GM19351 (cell line): ENCODE data around the gene IPO7.

Source experiments
- ATAC-seq: cut with Tn5 transposase; IDR thresholded peaks from one replicate; pipeline ENCODE4 v1.9.1; 2021; ENCODE audit warnings: mild to moderate bottlenecking, moderate library complexity; ENCODE audit not compliant: unreplicated experiment

The IPO7 gene

GRCh38 chr11:9489080-9489765, 104.8 kb downstream of the IPO7 start:
- ATAC-seq: no peak

GRCh38 chr11:9490376-9490775, 105.9 kb downstream of the IPO7 start:
- ATAC-seq: no peak

- no peak for ATAC-seq
These were observed 109.0 kb downstream of the IPO7 start for GRCh38 chr11:9493492-9493891.

DNA sequence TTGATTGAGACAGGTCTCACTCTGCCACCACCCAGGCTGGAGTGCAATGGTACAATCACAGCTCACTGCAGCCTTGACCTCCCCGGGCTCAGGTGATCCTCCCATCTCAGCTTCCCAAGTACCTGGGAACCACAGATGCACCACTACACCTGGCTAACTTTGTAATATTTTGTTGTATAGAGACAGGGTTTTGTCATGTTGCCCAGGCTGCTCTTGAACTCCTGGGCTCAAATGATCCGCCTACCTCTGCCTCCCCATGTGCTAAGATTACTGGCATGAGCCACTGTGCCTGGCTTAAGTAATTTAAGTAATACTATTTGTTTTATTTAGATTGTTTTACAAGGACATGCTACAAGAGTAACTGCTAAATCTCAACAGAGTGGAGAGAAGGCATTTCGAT, 109.9 kb downstream of the IPO7 start:
- no peak for ATAC-seq

DNA sequence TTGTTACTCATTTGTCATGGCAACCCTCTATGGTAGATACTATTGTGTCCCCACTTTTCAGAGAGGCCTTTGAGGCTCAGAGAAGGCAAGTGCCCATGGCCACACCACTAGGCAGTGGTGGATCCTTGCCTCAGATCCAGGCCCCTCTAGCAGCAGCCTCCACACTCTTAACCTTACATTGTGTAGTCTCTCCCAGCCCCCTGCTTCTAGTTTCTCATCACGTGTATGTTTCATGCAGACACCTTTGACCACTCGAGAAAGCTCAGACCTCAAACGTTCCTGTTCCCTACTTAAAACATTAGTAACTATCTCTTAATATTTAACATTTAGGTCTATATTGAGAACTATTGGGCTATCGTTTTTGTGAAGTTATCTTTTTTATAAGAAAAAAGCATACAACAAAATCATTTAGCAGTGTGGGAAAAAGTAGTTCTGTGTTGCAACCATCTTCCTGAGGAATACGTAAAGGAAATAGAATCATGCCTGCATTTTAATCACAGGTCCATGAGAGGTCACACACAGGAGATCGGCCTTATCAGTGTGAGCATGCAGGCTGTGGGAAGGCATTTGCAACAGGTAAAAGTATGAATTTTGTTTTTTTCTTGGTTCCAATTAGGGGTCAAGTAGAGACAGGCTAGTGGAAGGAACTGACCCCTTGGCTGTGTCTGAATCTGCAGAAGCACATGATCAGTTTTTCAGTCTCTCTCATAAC, 111.5 kb downstream of the IPO7 start:
- no peak for ATAC-seq
